ENCODE measurements around the gene TALDO1.

TALDO1 gene

GRCh38 chr11:809287-810039, 62.2 kb downstream of the TALDO1 start, which contains the start of gene RPLP2:
RPLP2 (plus strand) TSS chr11:809967; CDS start chr11:810235, 268 bp downstream.
- Histone ChIP-seq H3F3A (ENCODE audit: control insufficient read depth, insufficient read depth) (peaks cover 42% of the 10 kb centered on the region), H3K27me3 (ENCODE audit: control insufficient read depth, low read length) (no peaks in the 10 kb centered on the region), H3K4me3 (ENCODE audit: low read length) (peak within 1 kb of the TSS; percentile 91), H3K9me3 (ENCODE audit: control insufficient read depth, insufficient read depth, low read length) (no peaks in the 10 kb centered on the region), H3K27ac (ENCODE audit: low read depth, low read length) (peak within 1 kb of the TSS; percentile 75), H3K4me2 (ENCODE audit: low read length) (peak within 1 kb of the TSS; percentile 73), H3K9me2 (replicated peaks; ENCODE audit: control insufficient read depth, low read length) (no peaks in the 10 kb centered on the region), H4K20me1 (ENCODE audit: control insufficient read depth, insufficient read depth, low read depth, low read length) (peaks cover 20% of the 10 kb centered on the region; the same call in 1 of the 2 replicates), H3K79me2 (ENCODE audit: control insufficient read depth, low read length) (peaks cover 58% of the 10 kb centered on the region), H3K4me1 (ENCODE audit: control insufficient read depth, low read length) (peaks cover 55% of the 10 kb centered on the region), H3K36me3 (ENCODE audit: control insufficient read depth, low read length) (peaks cover 59% of the 10 kb centered on the region)
- TF ChIP-seq EZH2phosphoT487 (IDR thresholded peaks at IDR 0.05; ENCODE audit: borderline replicate concordance, low read length): no peak
- TF ChIP-seq CTCF (IDR thresholded peaks at IDR 0.05; ENCODE audit: low read depth, low read length, poor library complexity, severe bottlenecking): no peak

GRCh38 chr11:810040-810567, 62.8 kb downstream of the TALDO1 start:
- TF ChIP-seq EZH2phosphoT487 (IDR thresholded peaks at IDR 0.05; ENCODE audit: borderline replicate concordance, low read length) (no peak), CTCF (IDR thresholded peaks at IDR 0.05; ENCODE audit: low read depth, low read length, poor library complexity, severe bottlenecking) (peak; percentile 12)
- H3K4me3 ChIP-seq (ENCODE audit: low read length): peak overlapping the region; percentile 91
- peaks cover 53% of the 10 kb centered on the region for H3K79me2 ChIP-seq (ENCODE audit: control insufficient read depth, low read length)
- H3K36me3 ChIP-seq (ENCODE audit: control insufficient read depth, low read length): peaks cover 60% of the 10 kb centered on the region
- H3K9me2 ChIP-seq (replicated peaks; ENCODE audit: control insufficient read depth, low read length): no peaks in the 10 kb centered on the region
- peaks cover 20% of the 10 kb centered on the region; the same call in 1 of the 2 replicates for H4K20me1 ChIP-seq (ENCODE audit: control insufficient read depth, insufficient read depth, low read depth, low read length)
- H3K4me1 ChIP-seq (ENCODE audit: control insufficient read depth, low read length): peaks cover 51% of the 10 kb centered on the region
- peak overlapping the region; percentile 67 for H3K4me2 ChIP-seq (ENCODE audit: low read length)
- peak overlapping the region; percentile 75 for H3K27ac ChIP-seq (ENCODE audit: low read depth, low read length)
- no peaks in the 10 kb centered on the region for H3K9me3 ChIP-seq (ENCODE audit: control insufficient read depth, insufficient read depth, low read length)
- no peaks in the 10 kb centered on the region for H3K27me3 ChIP-seq (ENCODE audit: control insufficient read depth, low read length)
- peaks cover 47% of the 10 kb centered on the region for H3F3A ChIP-seq (ENCODE audit: control insufficient read depth, insufficient read depth)

- no peaks in the 10 kb centered on the region for H3K27me3 ChIP-seq (ENCODE audit: control insufficient read depth, low read length)
- H4K20me1 ChIP-seq (ENCODE audit: control insufficient read depth, insufficient read depth, low read depth, low read length): peaks cover 20% of the 10 kb centered on the region; the same call in 1 of the 2 replicates
- peaks cover 57% of the 10 kb centered on the region for H3F3A ChIP-seq (ENCODE audit: control insufficient read depth, insufficient read depth)
- peak overlapping the region; percentile 67 for H3K4me2 ChIP-seq (ENCODE audit: low read length)
- TF ChIP-seq CTCF (IDR thresholded peaks at IDR 0.05; ENCODE audit: low read depth, low read length, poor library complexity, severe bottlenecking) (peak; percentile 20), EZH2phosphoT487 (IDR thresholded peaks at IDR 0.05; ENCODE audit: borderline replicate concordance, low read length) (no peak)
- H3K9me2 ChIP-seq (replicated peaks; ENCODE audit: control insufficient read depth, low read length): no peaks in the 10 kb centered on the region
- H3K9me3 ChIP-seq (ENCODE audit: control insufficient read depth, insufficient read depth, low read length): no peaks in the 10 kb centered on the region
- peaks cover 64% of the 10 kb centered on the region for H3K36me3 ChIP-seq (ENCODE audit: control insufficient read depth, low read length)
- peaks cover 48% of the 10 kb centered on the region for H3K79me2 ChIP-seq (ENCODE audit: control insufficient read depth, low read length)
- H3K4me3 ChIP-seq (ENCODE audit: low read length): peak overlapping the region; percentile 91
- H3K27ac ChIP-seq (ENCODE audit: low read depth, low read length): peak overlapping the region; percentile 75
- H3K4me1 ChIP-seq (ENCODE audit: control insufficient read depth, low read length): peaks cover 40% of the 10 kb centered on the region
Observed at GRCh38 chr11:811446-812245, 64.4 kb downstream of the TALDO1 start.

Data from DOHH2 (cell line).